ENCODE results near the gene SAP30. TPM values are rescaled to one million over a fixed set of nuclear protein-coding genes. Genes with fewer than 3 reads are reported as not detected.

The SAP30 gene
- total RNA-seq, 1 experiment from 2014 or later: 12.0 TPM

GRCh38 chr4:173381610-173382009 is 10.9 kb downstream of the SAP30 start:
- H3K27ac ChIP-seq (ENCODE audit: low read depth, low read length): no peak overlapping the region
- peaks cover 0 to 3% of the 10 kb centered on the region in 2 experiments; a peak in 1 of 4 replicates for H3K4me1 ChIP-seq (ENCODE audit: control insufficient read depth in 1 of 2, insufficient read depth in 2 of 2, low read length in 2 of 2)
- intact Hi-C loops (cut with micrococcal nuclease): no loop called here
- ChIA-PET RAD21 (ENCODE audit: low non-redundant PET in 1 of 2, low total read pairs in 2 of 2, uncharacterized antibody in 2 of 2, unreplicated experiment in 2 of 2) (interaction anchor here in 1 of 2 experiments (0.5 kb wide), 1 partner anchor 368 kb away, joined by 8 read pairs; no protein-coding TSS in a partner anchor), CTCF (interaction anchor here (1.0 kb wide), 1 partner anchor 11 kb away, joined by 5 read pairs; the partner anchor contains the start of gene SAP30), POLR2A (no interaction called here)
- no peak overlapping the region for H2AFZ ChIP-seq (ENCODE audit: low read depth, low read length, poor library complexity, severe bottlenecking)
- DNase-seq (ENCODE audit: low read depth, low spot score) (no peak), ATAC-seq (no peak)
- H3K79me2 ChIP-seq (ENCODE audit: insufficient read depth, low read length): no peaks in the 10 kb centered on the region
- no peaks in the 10 kb centered on the region for H3K9me3 ChIP-seq (ENCODE audit: control insufficient read depth in 1 of 2, insufficient read depth in 1 of 2, low read depth in 1 of 2, low read length in 2 of 2)
- no peaks in the 10 kb centered on the region for H3K27me3 ChIP-seq (ENCODE audit: insufficient read depth, low read length)
- no TSS peak for BruUV-seq (replicated peaks)
- no peaks in the 10 kb centered on the region for H3K36me3 ChIP-seq (ENCODE audit: control insufficient read depth in 1 of 2, insufficient read depth in 2 of 2, low read length in 2 of 2)
- no peak overlapping the region for H3K4me2 ChIP-seq (ENCODE audit: low read length)
- TF ChIP-seq POLR2AphosphoS5 (IDR thresholded peaks at IDR 0.05; ENCODE audit: low read depth, low read length) (no peak), ZFX (IDR thresholded peaks at IDR 0.05) (no peak), YY1 (IDR thresholded peaks at IDR 0.05; ENCODE audit: extremely low read depth, insufficient replicate concordance, low read depth, low read length) (no peak), SIN3A (IDR thresholded peaks at IDR 0.05; ENCODE audit: low read depth) (no peak), EZH2 (IDR thresholded peaks at IDR 0.05) (no peak), CBX3 (IDR thresholded peaks at IDR 0.05; ENCODE audit: low read depth) (no peak), JUND (IDR thresholded peaks at IDR 0.05) (no peak)
- H3K9me2 ChIP-seq (ENCODE audit: insufficient read depth): no peaks in the 10 kb centered on the region
- no peak overlapping the region for H3K9ac ChIP-seq (ENCODE audit: low read length)
- H3K4me3 ChIP-seq (replicated peaks in 1 of 2; ENCODE audit: low read depth in 1 of 2, low read length in 2 of 2): no peak overlapping the region
- H4K20me1 ChIP-seq (ENCODE audit: insufficient read depth): no peaks in the 10 kb centered on the region

- intact Hi-C loops (cut with micrococcal nuclease): no loop called here
- POLR2A ChIA-PET: interaction anchor here (1.6 kb wide), 1 partner anchor 12 kb away, joined by 5 read pairs; the partner anchor contains the start of gene SAP30
- no peaks in the 10 kb centered on the region for H3K79me2 ChIP-seq (ENCODE audit: insufficient read depth, low read length)
Measured at GRCh38 chr4:173382349-173382748, 11.6 kb downstream of the SAP30 start.

More at GRCh38 chr4:173382349-173382748, 11.6 kb downstream of the SAP30 start:
- no peak for ATAC-seq
- no peaks in the 10 kb centered on the region for H3K36me3 ChIP-seq (ENCODE audit: control insufficient read depth in 1 of 2, insufficient read depth in 2 of 2, low read length in 2 of 2)
- H3K27me3 ChIP-seq (ENCODE audit: insufficient read depth, low read length): no peaks in the 10 kb centered on the region
- ChIA-PET RAD21 (ENCODE audit: low non-redundant PET in 1 of 2, low total read pairs in 2 of 2, uncharacterized antibody in 2 of 2, unreplicated experiment in 2 of 2) (no interaction called here), CTCF (no interaction called here)
- no peak for DNase-seq (ENCODE audit: low read depth, low spot score)
- peaks cover 0 to 7% of the 10 kb centered on the region in 2 experiments; a peak in 1 of 4 replicates for H3K4me1 ChIP-seq (ENCODE audit: control insufficient read depth in 1 of 2, insufficient read depth in 2 of 2, low read length in 2 of 2)
- H2AFZ ChIP-seq (ENCODE audit: low read depth, low read length, poor library complexity, severe bottlenecking): no peak overlapping the region
- H3K9me3 ChIP-seq (ENCODE audit: control insufficient read depth in 1 of 2, insufficient read depth in 1 of 2, low read depth in 1 of 2, low read length in 2 of 2): no peaks in the 10 kb centered on the region
- TF ChIP-seq JUND (IDR thresholded peaks at IDR 0.05) (no peak), POLR2AphosphoS5 (IDR thresholded peaks at IDR 0.05; ENCODE audit: low read depth, low read length) (no peak), ATF3 (IDR thresholded peaks at IDR 0.05) (no peak), REST (IDR thresholded peaks at IDR 0.05; ENCODE audit: low read depth) (no peak), CEBPB (IDR thresholded peaks at IDR 0.05; ENCODE audit: low read depth) (no peak), POLR2A (IDR thresholded peaks at IDR 0.05; ENCODE audit: borderline replicate concordance, extremely low read depth, insufficient read depth, insufficient read length) (no peak), SP1 (IDR thresholded peaks at IDR 0.05; ENCODE audit: low read depth) (no peak), CBX3 (IDR thresholded peaks at IDR 0.05; ENCODE audit: low read depth) (no peak), EGR1 (IDR thresholded peaks at IDR 0.05; ENCODE audit: low read depth) (no peak), RAD21 (IDR thresholded peaks at IDR 0.05; ENCODE audit: low read depth) (no peak), ZBTB33 (IDR thresholded peaks at IDR 0.05; ENCODE audit: extremely low read depth, insufficient replicate concordance, low read length) (no peak), SIN3A (IDR thresholded peaks at IDR 0.05; ENCODE audit: low read depth) (no peak)
- no peak overlapping the region for H3K9ac ChIP-seq (ENCODE audit: low read length)
- H3K4me3 ChIP-seq (replicated peaks in 1 of 2; ENCODE audit: low read depth in 1 of 2, low read length in 2 of 2): no peak overlapping the region
- BruUV-seq (replicated peaks): no TSS peak
- H3K9me2 ChIP-seq (ENCODE audit: insufficient read depth): no peaks in the 10 kb centered on the region
- H3K27ac ChIP-seq (ENCODE audit: low read depth, low read length): no peak overlapping the region
- H4K20me1 ChIP-seq (ENCODE audit: insufficient read depth): no peaks in the 10 kb centered on the region
- H3K4me2 ChIP-seq (ENCODE audit: low read length): no peak overlapping the region

Data from HCT116 (cell line).